Adrenal gland (tissue), 5 donors: ENCODE data around the gene PGM2.

Experiments used
- POLR2A ChIP-seq, 2 donors: fragments of 450-650 bp; IDR thresholded peaks; one replicate each; pipeline ENCODE4 v1.6.1; 2017; ENCODE audit warnings: antibody characterized with exemption in 2 of 2, mild to moderate bottlenecking in 2 of 2, moderate library complexity in 1 of 2
- TF ChIP-seq, protein P1 (sequence below), 6 experiments: fragments of 450-650 bp in 4 of 6; fragments of 200-600 bp in 2 of 6; sonication (generic) in 1 of 6; IDR thresholded peaks; 1 replicate in 5 of 6; 2 replicates in 1 of 6; pipeline versions ENCODE4 v1.5.1 to v1.8.0; 2016 to 2021; ENCODE audit warnings: antibody characterized with exemption in 6 of 6, mild to moderate bottlenecking in 2 of 6, moderate library complexity in 1 of 6
- donor health status: DM: no; HTN: no; CAD: no.

GRCh38 chr4:37815591-37815990, 10.9 kb upstream of the PGM2 start:
- TF ChIP-seq, protein P1, sequence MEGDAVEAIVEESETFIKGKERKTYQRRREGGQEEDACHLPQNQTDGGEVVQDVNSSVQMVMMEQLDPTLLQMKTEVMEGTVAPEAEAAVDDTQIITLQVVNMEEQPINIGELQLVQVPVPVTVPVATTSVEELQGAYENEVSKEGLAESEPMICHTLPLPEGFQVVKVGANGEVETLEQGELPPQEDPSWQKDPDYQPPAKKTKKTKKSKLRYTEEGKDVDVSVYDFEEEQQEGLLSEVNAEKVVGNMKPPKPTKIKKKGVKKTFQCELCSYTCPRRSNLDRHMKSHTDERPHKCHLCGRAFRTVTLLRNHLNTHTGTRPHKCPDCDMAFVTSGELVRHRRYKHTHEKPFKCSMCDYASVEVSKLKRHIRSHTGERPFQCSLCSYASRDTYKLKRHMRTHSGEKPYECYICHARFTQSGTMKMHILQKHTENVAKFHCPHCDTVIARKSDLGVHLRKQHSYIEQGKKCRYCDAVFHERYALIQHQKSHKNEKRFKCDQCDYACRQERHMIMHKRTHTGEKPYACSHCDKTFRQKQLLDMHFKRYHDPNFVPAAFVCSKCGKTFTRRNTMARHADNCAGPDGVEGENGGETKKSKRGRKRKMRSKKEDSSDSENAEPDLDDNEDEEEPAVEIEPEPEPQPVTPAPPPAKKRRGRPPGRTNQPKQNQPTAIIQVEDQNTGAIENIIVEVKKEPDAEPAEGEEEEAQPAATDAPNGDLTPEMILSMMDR (IDR thresholded peaks at IDR 0.05), result no peak
- no peak for TF ChIP-seq POLR2A (IDR thresholded peaks at IDR 0.05)
